Measurements from ENCODE around the gene BMPR2.
A peak's percentile ranks its signal among the peaks of the same experiment; 100 is the strongest.
"Not testable (repeated sequence)": the region's sequence is repeated elsewhere in the genome, so short reads cannot be mapped to it uniquely, and the experiment has no call there.

The BMPR2 gene

DNA sequence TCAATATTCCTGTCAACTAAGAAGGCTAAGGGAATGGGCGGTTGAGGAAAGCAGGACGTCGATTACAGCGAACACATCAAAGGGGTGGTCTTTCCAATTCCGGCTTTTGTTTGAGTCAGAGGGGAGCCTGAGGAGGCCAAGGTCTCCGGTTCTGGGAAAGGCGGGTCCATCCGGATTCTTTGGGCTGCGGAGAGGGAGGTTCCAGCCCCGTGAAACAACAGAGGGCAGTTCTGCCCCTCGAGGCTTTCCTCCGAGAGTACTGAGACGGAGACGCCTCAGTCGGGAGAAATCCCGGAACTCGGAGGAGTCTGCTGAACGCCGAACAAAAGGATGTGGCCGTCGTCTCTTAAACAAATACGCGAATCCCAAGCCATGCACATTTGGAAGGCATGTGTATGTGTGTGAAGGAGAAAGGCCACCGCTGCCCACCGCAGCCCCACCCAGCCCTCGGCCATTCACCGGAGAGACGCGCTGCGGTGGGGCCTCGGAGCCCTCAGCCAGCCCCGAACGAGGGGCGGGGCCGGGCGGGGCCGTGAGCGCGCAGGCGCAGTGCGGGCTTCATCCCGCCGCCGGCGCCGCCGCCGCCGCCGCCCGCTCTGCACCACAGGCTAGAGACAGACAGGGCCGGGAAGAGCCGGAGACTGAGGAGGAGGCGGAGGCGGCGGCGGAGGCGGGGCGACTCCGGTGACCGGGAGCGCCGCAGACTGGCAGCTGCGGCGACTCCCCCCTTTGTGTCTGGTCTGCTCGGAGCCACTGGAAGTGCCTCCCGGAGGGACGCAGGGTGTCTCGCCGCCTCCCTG lies at the start of gene BMPR2:
TSS of gene BMPR2 (plus strand) at position 719 of the 800 bp plus-strand sequence. CDS start 1,148 bp downstream, outside the sequence.
- DNase-seq (ENCODE audit: low read depth) = peak; percentile 79

DNA sequence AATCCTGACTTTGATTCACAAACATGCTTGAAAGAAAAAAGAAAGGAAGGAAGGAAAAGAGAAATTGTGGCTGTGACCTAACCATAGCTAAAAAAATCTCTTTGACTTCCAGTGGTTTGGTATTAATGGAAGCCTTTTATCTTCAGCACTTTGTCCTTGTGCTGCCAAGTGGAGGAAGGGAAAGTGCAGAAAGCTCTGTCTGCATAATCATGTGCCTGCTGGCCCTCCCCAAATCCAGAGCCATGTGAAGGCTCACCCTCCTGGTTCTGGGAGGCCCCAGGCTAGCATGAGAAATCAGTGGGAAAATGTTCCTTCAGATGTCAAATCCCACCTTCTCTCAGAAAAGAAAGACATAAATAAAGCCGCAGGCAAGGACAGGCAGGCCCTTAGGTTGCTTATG lies 48.3 kb upstream of the BMPR2 start:
- DNase-seq (ENCODE audit: low read depth) = no peak

DNA sequence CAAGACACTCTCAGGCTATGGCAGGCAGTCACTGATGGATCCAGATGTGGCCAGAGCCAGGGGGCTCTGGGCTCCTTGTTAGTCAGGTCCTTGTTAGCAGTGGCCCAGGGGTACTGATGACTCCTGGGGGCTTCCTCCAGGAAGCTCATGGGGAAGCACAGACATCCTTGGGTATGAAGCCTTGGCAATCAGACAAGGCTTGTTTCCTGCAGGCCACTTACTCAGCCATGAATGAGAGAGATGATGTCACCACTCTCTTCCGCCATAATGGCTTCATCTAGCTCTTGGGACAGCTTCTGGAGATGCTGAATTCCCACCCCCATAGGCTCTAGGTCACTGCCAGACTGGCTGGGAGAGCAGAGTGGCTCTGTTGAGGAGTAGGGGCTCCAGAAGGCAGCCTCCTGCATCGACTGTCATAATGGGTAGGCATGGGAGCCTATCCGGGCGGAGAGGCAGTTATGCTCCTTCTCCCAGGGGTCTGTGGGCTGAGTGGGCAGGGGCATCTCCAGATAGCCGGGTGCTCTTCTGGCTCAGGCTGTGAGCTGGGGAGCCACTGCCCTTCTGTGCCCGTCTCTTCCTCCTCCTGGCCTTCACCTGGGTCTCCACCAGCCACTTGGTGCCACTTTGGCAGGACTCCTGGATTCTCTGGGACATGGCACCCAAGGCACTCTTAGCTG lies 40.2 kb upstream of the BMPR2 start:
- no peak for DNase-seq (ENCODE audit: low read depth)

DNA sequence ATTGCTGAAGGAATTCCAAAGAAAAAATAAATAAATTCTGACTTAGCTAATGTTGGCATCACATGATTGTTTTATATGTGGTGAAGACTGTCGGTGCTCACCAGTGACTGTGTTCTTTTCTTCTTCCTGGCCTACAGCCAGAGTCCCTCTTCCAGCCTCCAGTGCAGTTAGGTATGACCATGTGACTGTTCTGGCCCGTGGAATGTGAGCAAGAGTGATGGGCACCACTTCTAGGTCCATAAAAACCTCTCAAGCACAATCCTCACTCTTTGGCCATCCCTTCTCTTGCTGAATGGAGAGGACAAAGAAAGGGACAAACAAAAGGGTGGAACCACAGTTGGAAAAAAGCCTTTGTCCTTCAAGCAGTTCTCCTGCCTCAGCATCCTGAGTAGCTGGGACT lies 39.0 kb upstream of the BMPR2 start:
- DNase-seq (ENCODE audit: low read depth) = no peak

DNA sequence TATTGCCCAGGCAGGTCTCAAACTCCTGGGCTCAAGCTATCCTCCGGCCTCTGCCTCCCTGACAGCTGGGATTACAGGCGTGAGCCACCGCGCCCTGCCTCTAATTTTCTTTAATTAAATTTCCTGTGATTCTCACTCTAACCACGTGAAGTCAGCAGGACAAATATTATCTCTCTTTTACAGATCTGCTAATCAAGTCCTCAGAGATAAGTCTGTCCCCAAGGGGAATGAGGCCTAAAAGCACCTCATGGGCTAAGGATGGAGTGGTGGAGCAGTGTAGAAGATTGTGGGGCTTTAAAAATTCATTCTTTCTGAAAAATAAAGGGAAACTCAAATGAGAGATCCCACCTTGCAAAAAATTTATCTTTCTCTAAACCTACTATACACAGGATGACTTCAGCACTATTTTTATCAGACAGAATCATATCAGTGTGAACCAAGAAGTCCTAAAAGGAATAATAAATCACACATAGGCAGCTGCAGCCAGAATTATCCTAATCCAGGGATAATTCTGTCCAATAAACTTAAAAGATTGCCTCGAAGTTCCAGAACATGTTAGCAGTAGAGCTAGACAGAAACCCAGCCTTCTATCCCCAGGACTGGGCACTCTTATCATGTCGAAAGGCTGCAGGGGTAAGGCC lies 38.3 kb upstream of the BMPR2 start:
- no peak for DNase-seq (ENCODE audit: low read depth)

DNA sequence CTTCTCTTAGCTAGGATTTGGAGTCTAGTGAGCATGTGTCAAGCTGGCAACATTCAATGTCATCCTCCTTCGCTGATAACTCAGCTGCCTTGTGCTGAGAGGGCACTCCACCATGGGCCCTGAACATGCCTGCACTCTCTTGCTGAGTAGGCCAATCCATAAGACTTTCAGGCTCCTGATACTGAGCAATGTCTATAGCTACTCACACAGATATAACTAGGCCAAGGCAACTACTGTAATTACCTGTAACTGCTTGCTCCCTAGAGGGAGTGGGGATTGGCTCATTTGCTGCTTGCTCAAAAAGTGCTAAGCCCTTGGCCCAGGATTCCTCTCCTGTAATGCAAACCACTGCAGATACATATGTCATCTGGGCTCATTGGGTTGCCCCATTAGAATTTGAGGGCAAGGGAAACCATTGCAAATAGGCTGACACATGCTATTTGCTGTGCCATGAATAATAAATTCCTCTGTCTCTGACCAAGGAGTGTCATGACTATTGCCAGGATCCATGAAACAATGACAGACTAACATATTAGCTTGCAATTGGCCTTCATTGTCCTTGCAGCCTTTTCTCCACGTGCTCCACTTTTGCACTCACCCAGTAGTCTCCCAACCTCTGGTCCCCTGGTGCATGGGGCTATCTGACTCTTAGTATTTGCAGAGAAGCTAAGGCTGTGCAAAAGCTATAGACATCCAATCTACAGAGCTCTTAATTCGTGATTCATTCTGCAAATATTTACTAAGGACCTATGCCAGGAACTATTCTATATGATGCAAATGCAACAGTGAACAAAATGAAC lies 36.9 kb upstream of the BMPR2 start:
- DNase-seq (ENCODE audit: low read depth) = no peak

DNA sequence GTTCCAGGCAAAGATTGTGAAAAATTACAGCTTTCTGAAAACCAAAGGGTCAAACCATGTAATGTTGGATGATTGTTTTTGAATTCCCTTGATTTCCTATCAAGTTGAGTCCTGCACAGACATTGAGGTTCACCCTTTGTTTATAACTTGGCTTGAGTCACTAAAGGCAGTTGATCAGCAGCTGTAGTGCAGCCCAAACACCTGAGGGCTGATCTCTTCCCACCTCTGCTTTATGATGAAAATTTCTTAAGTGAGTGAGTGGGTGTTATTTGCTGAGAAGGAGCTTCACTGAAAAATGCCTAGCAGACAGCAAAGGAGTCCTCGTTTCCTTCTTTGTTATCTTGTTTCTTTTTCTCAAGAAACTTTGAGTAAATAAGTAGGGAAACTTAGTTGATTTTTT lies 31.9 kb upstream of the BMPR2 start:
- no peak for DNase-seq (ENCODE audit: low read depth)

DNA sequence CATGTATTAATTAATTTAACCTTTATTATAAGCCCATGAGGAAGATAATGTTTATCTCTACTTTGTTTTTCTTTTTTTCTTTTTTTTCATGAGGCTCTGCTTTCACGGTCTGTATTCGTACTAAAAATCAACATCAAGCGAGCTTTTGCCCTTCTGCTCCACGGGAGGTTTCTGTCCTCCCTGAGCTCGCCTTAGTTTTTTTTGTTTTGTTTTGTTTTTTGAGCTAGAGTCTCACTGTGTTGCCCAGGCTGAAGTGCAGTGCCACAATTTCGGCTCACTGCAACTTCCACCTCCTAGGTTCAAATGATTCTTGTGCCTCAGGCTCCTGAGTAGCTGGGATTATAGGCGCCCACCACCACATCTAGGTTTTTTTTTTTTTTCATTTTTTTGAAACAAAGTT lies 29.9 kb upstream of the BMPR2 start:
- DNase-seq (ENCODE audit: low read depth) = no peak

DNA sequence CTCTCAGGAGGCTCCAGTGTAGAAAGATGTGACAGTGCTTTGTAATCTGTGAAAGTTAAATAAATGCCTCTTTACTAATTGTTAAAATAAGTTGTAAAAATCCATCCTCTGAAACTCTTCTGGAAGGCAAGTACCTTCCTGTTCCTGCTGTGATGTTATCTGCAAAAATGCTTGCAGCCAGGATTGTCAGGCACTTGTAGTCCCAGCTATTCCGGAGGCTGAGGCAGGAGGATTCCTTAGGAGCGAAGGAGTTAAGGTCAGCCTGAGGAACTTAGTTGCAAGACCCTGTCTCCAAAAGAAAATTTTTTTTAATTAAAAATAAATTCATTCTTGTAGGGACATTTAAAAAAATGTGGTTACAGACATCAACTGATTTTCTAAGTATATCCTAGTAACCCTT lies 22.7 kb upstream of the BMPR2 start:
- no peak for DNase-seq (ENCODE audit: low read depth)

DNA sequence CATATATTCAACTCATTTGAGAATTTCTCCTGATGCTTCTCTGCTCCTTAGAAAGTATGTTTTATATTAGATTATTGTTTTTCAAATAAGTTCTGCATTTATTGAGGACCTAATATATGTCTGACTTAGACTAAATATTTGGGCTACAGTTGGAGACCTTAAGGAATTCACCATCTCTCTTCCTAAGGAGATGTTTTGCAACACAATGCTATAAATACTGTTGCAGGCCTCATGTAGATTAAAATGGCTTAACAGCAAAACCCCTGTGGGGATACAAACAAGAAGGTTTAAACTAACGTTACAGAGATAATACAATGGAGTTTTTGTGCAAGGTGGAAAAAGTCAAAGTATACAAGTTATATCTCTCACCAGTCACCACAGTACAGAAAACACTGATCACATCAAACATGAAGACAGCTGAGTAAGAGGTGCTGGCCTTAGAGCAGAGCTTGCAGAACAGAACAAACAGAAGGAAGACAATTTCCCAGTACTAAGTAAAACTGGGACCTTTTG lies 20.1 kb upstream of the BMPR2 start:
- no peak for DNase-seq (ENCODE audit: low read depth)

DNA sequence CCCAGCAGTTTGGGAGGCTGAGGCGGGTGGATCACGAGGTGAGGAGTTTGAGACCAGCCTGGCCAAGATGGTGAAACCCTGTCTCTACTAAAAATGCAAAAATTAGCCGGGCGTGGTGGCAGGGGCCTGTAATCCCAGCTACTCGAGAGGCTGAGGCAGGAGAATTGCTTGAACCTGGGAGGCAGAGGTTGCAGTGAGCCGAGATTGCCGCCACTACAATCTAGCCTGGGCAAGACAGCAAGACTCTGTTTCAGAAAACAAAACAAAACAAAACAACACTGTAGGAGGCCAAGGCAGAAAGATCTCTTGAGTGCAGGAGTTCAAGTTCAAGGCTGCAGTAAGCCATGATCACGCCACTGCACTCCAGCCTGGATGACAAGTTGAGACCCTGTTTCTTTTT lies 17.2 kb upstream of the BMPR2 start:
- not testable (repeated sequence) for DNase-seq (ENCODE audit: low read depth)

DNA sequence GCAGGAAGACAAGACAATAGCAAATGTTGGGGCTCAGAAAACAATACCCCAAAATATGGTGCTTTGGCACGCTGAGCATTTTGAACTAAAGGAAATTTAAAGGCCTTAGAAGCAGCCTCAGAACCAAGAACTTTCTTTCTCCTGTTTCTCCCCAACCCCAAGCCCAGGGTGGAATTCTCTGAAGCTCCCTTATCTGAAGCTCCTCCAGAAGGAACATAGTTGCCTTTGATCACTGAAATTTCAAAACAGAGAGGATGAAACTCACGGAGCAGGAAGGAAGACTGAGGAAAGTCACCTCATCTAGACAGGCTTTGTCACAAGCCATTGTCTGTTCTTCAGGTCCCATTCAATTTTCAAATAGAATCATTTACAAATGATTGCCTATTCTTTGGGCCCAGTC lies 15.5 kb upstream of the BMPR2 start:
- DNase-seq (ENCODE audit: low read depth) = no peak

DNA sequence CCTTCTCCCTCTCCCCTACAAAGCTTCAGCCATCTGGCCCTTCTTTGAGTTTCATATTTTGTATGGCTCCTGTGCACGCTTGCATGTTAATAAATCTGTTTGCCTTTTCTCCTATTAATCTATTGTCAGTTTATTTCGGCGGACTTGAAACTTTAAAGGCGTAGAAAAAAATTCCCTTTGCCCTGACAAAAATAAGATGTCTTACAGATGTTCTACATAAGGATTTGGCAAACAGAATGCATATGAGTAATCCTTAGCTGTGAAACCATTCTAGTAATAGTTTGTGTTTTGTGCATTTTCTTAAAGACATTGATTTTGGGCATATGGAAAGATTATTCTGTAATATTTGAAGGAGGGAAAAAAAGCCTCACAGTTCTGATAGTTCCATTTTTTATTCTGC lies 15.0 kb upstream of the BMPR2 start:
- DNase-seq (ENCODE audit: low read depth) = no peak

DNA sequence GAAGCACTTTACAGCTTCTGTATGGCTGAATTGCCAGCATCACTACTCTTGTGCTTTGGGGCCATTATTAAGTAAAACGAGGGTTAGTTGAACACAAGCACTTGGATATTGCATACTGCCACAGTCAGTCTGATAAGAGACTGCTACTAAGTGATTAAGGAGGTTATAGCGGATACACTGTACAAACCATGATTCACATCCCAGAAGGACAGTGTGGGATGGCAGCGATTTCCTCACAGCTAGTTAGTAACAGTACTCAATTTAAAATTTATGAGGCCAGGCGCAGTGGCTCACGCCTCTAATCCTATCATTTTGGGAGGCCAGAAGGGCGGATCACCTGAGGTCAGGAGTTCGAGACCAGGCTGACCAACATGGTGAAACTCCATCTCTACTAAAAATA lies 2.6 kb upstream of the BMPR2 start:
- DNase-seq (ENCODE audit: low read depth) = no peak

DNA sequence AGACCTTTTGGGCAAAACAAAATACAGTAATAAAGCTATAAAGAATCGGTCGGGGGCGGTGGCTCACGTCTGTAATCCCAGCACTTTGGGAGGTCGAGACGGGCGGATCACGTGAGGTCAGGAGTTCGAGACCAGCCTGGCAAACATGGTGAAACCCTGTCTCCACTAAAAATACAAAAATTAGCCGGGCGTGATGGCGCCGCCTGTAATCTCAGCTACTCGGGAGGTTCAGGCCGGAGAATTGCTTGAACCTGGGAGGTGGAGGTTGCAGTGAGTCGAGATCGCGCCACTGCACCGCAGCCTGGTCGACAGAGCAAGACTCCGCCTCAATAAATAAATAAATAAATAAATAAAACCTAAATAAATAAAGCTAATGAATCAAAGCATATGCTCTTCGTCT lies 1.7 kb upstream of the BMPR2 start:
- DNase-seq (ENCODE audit: low read depth) = not testable (repeated sequence)

DNA sequence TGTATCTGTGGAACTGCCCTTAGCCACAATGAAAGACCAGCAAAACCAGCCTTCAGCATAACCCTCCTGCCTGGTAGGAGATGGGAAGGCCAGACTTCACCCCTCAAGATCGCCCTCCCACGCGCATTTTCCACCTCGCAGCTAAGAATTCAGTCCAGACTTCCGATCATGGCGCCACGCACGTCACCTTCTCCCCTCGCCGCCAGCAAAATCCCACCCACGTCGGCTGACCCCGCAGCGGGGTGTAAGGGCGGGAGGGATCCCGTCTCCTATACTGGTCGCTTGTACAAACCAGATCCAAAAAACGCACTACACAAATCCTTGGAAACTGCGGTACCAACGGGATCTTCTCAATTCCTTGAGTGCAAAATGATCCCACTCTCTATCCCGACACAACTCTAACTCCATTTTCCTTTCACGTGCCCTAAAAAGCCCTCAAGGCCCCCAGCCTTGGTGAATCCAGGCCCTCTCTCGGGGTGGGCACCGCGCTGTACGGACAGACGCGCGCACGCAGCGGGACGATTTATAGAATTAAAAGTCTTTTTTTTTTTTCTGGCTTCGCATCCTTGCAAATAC lies 1.0 kb upstream of the BMPR2 start:
- peak; percentile 7 for DNase-seq (ENCODE audit: low read depth)

DNA sequence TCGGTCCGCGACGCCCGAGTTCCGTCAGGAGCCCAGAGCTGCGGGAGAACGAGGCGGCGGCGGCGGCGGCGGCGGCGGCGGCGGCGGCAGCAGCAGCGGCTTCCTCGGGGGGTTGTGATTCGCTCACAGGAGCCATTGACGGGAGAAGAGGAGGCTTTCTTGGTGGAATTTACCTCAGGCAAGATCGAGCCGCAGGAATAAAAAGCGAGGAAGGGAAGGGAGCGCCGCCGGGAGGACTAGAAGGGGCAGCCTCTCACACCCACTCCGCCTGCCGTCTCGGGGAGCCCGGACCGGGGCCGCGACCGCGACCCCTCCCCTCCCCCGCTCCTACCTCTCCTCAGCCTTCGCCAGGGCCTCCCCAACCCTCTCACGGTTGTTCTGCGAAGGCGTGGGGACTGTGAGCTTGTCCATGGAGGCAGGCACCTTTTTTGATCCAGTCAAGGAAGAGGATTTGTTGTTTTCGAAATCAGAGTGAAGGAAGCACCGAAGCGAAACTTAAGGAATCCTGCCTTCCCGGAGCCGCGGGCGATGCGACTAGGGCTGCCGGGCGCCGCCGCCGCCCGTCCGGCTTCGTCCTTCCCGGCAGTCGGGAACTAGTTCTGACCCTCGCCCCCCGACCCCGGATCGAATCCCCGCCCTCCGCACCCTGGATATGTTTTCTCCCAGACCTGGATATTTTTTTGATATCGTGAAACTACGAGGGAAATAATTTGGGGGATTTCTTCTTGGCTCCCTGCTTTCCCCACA lies 506 bp downstream of the BMPR2 start:
- DNase-seq (ENCODE audit: low read depth) = peak; percentile 28

DNA sequence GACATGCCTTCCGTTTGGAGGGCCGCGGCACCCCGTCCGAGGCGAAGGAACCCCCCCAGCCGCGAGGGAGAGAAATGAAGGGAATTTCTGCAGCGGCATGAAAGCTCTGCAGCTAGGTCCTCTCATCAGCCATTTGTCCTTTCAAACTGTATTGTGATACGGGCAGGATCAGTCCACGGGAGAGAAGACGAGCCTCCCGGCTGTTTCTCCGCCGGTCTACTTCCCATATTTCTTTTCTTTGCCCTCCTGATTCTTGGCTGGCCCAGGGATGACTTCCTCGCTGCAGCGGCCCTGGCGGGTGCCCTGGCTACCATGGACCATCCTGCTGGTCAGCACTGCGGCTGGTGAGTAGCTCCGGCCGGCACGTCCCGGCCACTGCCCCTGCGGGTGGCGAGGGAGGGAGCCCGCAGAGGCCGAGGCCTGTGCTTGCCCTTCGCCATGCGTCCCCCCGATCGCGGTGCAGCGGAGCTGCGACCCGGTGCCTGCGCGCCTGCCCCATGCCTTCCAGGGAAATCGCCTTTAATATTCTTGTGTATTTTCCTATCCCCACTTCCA lies 1.2 kb downstream of the BMPR2 start:
- DNase-seq (ENCODE audit: low read depth) = no peak

DNA sequence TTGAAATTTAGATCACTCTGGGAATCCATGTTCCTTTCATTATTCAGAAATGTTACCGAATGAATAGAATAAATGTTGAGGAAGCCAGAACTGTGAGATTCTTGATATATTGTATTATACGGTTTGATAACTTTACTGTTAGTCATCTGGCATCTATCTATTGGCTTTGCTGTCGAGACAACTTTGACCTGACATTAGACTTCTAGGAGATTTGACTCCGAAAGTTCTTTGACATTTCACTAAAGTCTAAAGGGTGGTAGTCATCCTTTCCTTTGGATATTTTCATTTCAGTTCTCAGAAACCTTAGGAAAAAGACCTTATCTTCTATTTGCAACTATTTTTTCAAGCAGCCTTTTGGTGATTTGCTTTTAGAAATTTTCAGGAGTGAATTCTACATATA lies 1.9 kb downstream of the BMPR2 start:
- no peak for DNase-seq (ENCODE audit: low read depth)

DNA sequence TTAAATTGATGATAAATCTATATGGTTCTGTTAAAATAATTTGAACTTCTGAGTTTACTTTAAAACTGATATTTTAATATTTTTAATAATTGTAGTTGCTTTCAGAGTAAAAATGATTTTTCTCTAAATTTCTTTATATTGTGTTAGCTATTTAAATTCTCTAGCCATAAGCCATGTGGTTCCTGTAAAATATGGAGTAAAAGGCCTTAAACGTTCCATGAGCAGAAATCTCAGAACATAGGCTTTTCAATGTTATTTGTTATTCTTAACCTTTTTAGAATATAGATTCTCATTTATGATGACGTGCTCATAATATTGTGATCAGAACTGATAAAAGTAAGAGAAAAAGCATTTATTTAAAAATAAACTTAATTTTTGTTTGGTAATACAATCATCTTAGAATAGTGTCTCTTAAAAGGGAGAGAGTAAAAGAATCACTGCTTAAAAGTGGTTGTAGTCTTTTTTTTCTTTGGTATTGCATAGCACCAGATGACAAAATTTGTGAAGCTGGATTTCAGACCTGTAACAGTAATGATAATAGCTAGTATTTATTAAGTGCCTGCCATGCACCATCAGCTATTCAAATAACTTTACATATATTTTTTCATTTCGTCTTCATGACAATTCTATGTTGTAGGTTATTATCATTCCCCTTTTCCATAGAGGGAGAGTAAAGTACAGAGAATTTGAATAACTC lies 2.7 kb downstream of the BMPR2 start:
- no peak for DNase-seq (ENCODE audit: low read depth)

Measured in activated T-helper 9 cell treated with anti-CD3 and anti-CD28 coated beads, Interleukin-2, amount 50 U/mL, for 16 hours (primary cell).